GM06990 (cell line): ENCODE results near the gene SUPT6H.

Experiments used
- DNase-seq: peaks from one replicate; pipeline ENCODE4 v3.0.0-alpha.2; 2011; ENCODE audit not compliant: insufficient read length; ENCODE audit errors: extremely low read depth
- H3K27me3 ChIP-seq: replicated peaks from 2 replicates; pipeline ENCODE4 v1.6.0; 2011; ENCODE audit warnings: low read length; ENCODE audit not compliant: control insufficient read depth, insufficient read depth
- H3K36me3 ChIP-seq: 2 replicates; pipeline ENCODE4 v1.5.1; 2011; ENCODE audit warnings: low read length; ENCODE audit not compliant: control insufficient read depth, insufficient read depth
- H3K4me3 ChIP-seq: replicated peaks from 2 replicates; pipeline ENCODE4 v1.5.1; 2011; ENCODE audit warnings: low read depth, mild to moderate bottlenecking, control low read depth, low read length
- TF ChIP-seq, protein P1 (sequence below): IDR thresholded peaks from 2 replicates; pipeline ENCODE4 v1.5.1; 2011; ENCODE audit warnings: low read length, control low read depth, mild to moderate bottlenecking, inconsistent platforms; ENCODE audit not compliant: insufficient read depth, poor library complexity, severe bottlenecking

Gene SUPT6H

DNA sequence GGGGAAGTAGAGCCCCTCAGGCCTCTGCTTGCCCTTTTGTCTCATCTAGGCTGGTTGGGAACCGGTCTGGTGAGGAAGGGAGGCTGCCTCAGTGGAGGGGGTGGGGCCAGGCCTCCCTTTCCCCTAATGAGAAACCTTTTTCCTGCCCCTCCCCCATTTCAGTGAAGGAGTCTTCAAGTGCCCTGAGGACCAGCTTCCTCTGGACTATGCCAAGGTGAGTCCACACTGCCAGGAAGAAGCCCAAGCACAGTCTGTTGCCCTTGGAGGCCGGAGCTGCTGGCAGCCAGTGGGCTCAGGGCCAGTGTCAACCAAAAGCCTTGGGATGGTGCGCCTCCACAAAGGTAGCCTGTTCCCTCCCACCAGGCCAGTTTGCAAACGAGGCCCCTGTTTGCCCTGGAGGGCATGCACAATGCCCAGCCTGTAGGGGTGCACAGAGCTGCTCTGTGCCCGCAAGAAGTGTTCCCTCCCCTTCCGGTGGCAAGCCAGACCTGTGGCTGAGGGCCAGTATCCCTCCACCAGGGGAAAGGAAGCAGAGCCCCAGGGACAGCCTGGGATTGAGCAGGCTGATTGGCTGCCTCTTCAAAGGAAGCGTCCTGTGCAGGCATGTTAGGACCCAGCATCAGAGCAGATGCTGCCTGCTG lies 85.2 kb downstream of the SUPT6H start:
- peak overlapping the region; percentile 72 for H3K4me3 ChIP-seq
- DNase-seq = no peak
- TF ChIP-seq, protein P1, sequence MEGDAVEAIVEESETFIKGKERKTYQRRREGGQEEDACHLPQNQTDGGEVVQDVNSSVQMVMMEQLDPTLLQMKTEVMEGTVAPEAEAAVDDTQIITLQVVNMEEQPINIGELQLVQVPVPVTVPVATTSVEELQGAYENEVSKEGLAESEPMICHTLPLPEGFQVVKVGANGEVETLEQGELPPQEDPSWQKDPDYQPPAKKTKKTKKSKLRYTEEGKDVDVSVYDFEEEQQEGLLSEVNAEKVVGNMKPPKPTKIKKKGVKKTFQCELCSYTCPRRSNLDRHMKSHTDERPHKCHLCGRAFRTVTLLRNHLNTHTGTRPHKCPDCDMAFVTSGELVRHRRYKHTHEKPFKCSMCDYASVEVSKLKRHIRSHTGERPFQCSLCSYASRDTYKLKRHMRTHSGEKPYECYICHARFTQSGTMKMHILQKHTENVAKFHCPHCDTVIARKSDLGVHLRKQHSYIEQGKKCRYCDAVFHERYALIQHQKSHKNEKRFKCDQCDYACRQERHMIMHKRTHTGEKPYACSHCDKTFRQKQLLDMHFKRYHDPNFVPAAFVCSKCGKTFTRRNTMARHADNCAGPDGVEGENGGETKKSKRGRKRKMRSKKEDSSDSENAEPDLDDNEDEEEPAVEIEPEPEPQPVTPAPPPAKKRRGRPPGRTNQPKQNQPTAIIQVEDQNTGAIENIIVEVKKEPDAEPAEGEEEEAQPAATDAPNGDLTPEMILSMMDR = no peak
- peaks cover 46% of the 10 kb centered on the region for H3K36me3 ChIP-seq
- no peaks in the 10 kb centered on the region for H3K27me3 ChIP-seq

DNA sequence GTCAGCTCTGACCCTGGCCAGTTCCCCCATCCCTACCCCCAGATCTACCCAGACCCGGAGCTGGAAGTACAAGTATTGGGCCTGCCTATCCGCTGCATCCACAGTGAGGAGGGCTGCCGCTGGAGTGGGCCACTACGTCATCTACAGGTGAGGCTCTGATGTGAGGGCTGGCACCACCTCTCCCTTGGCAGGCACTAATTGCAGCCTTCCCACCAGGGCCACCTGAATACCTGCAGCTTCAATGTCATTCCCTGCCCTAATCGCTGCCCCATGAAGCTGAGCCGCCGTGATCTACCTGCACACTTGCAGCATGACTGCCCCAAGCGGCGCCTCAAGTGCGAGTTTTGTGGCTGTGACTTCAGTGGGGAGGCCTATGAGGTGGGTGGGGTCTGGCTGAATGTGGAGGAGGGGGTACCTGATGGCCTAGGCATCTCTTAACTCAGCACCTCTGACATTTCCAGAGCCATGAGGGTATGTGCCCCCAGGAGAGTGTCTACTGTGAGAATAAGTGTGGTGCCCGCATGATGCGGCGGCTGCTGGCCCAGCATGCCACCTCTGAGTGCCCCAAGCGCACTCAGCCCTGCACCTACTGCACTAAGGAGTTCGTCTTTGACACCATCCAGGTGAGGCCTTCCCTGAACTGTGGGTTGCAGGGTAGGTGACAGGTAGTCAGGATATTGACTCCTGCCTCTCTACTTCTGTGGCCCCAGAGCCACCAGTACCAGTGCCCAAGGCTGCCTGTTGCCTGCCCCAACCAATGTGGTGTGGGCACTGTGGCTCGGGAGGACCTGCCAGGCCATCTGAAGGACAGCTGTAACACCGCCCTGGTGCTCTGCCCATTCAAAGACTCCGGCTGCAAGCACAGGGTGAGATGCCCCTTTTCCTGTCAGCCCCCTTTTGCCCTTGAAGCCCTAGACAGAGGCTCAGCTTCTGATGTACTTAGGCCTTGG lies 86.1 kb downstream of the SUPT6H start:
- H3K4me3 ChIP-seq = no peak overlapping the region; the same call in 1 of the 2 replicates
- H3K27me3 ChIP-seq = no peaks in the 10 kb centered on the region
- DNase-seq = no peak
- H3K36me3 ChIP-seq = peaks cover 46% of the 10 kb centered on the region
- TF ChIP-seq, protein P1 = no peak

DNA sequence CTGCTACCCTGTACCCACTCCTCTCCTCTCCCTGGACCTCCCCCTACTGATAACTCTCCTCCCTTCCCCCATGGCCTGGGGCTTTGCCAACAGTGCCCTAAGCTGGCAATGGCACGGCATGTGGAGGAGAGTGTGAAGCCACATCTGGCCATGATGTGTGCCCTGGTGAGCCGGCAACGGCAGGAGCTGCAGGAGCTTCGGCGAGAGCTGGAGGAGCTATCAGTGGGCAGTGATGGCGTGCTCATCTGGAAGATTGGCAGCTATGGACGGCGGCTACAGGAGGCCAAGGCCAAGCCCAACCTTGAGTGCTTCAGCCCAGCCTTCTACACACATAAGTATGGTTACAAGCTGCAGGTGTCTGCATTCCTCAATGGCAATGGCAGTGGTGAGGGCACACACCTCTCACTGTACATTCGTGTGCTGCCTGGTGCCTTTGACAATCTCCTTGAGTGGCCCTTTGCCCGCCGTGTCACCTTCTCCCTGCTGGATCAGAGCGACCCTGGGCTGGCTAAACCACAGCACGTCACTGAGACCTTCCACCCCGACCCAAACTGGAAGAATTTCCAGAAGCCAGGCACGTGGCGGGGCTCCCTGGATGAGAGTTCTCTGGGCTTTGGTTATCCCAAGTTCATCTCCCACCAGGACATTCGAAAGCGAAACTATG lies 87.0 kb downstream of the SUPT6H start:
- Histone ChIP-seq H3K4me3 (no peak overlapping the region), H3K36me3 (peaks cover 46% of the 10 kb centered on the region), H3K27me3 (no peaks in the 10 kb centered on the region)
- TF ChIP-seq, protein P1 = no peak
- no peak for DNase-seq

DNA sequence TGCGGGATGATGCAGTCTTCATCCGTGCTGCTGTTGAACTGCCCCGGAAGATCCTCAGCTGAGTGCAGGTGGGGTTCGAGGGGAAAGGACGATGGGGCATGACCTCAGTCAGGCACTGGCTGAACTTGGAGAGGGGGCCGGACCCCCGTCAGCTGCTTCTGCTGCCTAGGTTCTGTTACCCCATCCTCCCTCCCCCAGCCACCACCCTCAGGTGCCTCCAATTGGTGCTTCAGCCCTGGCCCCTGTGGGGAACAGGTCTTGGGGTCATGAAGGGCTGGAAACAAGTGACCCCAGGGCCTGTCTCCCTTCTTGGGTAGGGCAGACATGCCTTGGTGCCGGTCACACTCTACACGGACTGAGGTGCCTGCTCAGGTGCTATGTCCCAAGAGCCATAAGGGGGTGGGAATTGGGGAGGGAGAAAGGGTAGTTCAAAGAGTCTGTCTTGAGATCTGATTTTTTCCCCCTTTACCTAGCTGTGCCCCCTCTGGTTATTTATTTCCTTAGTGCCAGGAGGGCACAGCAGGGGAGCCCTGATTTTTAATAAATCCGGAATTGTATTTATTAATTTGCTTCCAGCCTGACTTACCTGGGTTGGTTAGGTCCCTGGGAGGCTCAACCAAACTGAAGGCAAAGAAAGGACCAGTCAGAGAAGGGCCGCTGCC lies 87.6 kb downstream of the SUPT6H start:
- TF ChIP-seq, protein P1 = no peak
- H3K4me3 ChIP-seq = no peak overlapping the region
- H3K27me3 ChIP-seq = no peaks in the 10 kb centered on the region
- no peak for DNase-seq
- peaks cover 46% of the 10 kb centered on the region for H3K36me3 ChIP-seq

DNA sequence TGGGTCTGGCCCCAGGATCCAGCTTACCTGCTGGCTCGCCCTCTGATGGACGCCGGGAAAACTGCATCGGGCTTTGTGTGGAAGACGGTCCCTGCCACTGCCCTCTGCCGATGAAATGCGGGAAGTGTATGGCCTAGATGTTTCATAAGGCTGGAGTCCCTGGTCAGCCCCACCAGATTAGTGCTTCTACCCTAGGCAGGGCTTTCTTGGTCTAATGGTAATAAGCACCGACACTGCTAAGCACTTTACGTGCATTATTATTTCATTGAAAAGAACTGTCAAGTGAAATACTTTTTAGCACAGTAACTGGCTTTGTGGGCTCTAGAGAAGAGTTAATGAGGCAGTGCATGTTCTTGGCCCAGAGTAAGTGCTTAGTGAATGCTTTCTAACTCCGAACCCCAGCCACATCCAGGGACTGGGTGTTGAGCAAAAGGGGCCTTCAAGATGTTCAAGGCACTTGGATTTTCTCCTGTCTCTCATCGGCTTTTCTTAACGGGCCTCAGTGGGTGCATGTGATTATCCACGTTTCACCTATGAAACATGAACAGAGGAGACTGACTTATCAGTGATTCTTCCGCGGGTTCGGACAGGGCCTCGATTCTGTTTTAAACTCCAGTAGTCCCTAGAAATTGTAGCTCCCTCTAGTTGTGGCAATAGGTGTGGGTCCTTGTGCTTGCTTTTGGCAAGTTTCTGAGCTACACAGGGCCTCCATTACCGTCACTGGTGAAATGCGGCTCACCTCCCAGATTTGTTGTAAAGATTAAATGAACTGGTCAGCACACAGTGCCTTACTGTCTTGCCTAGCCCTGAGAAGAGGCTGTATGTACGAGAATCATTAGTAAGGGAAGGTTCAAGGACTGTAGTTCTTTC lies 88.4 kb downstream of the SUPT6H start:
- no peak overlapping the region for H3K4me3 ChIP-seq
- peak; percentile 75 for DNase-seq
- H3K36me3 ChIP-seq = peaks cover 46% of the 10 kb centered on the region
- no peaks in the 10 kb centered on the region for H3K27me3 ChIP-seq
- TF ChIP-seq, protein P1 = peak; percentile 100
